Astrocyte (in vitro differentiated cells and primary cell): ENCODE measurements around the gene FRYL. TPM values are rescaled to one million over a fixed set of nuclear protein-coding genes. Genes with fewer than 3 reads are reported as not detected.

ENCODE experiments used
- DNase-seq: peaks from one replicate; pipeline ENCODE4 v3.0.0-alpha.2; 2010; ENCODE audit warnings: low read depth
- FAIRE-seq: peaks from 2 replicates; lab custom pipeline; 2011; peaks lifted over from hg19 to GRCh38; lab: Jason Lieb, UNC
- H2AFZ ChIP-seq: 2 replicates; pipeline ENCODE4 v1.6.0; 2012; ENCODE audit warnings: low read depth, low read length, inconsistent platforms
- H3K27ac ChIP-seq: 2 replicates; pipeline ENCODE4 v1.5.1; 2011; ENCODE audit warnings: low read depth, low read length, inconsistent platforms
- H3K27me3 ChIP-seq: 2 replicates; pipeline ENCODE4 v1.6.0; 2011; ENCODE audit warnings: low read length, inconsistent platforms; ENCODE audit not compliant: insufficient read depth
- H3K36me3 ChIP-seq: 2 replicates; pipeline ENCODE4 v1.5.1; 2011; ENCODE audit warnings: low read length, inconsistent platforms; ENCODE audit not compliant: insufficient read depth
- H3K4me1 ChIP-seq: 2 replicates; pipeline ENCODE4 v1.5.1; 2011; ENCODE audit warnings: low read length, inconsistent platforms; ENCODE audit not compliant: insufficient read depth
- H3K4me2 ChIP-seq: 2 replicates; pipeline ENCODE4 v1.6.0; 2012; ENCODE audit warnings: low read length, inconsistent platforms
- H3K4me3 ChIP-seq: 2 replicates; pipeline ENCODE4 v1.5.1; 2011; ENCODE audit warnings: low read depth, mild to moderate bottlenecking, low read length, inconsistent platforms; ENCODE audit not compliant: insufficient read depth
- H3K79me2 ChIP-seq: 2 replicates; pipeline ENCODE4 v1.6.0; 2012; ENCODE audit warnings: mild to moderate bottlenecking, low read length, inconsistent platforms; ENCODE audit not compliant: insufficient read depth
- H3K9ac ChIP-seq: 2 replicates; pipeline ENCODE4 v1.6.0; 2012; ENCODE audit warnings: mild to moderate bottlenecking, low read length, inconsistent platforms
- H3K9me3 ChIP-seq: 2 replicates; pipeline ENCODE4 v1.5.1; 2012; ENCODE audit warnings: low read depth, mild to moderate bottlenecking, low read length, inconsistent platforms; ENCODE audit not compliant: insufficient read depth
- H4K20me1 ChIP-seq: 2 replicates; pipeline ENCODE4 v1.6.0; 2012; ENCODE audit warnings: low read length, inconsistent platforms; ENCODE audit not compliant: insufficient read depth
- H3K27ac Mint-ChIP-seq: one replicate; pipeline ENCODE4 v1.8.0; 2021; ENCODE audit warnings: mild to moderate bottlenecking, mixed read lengths; ENCODE audit not compliant: unreplicated experiment
- H3K27me3 Mint-ChIP-seq: one replicate; pipeline ENCODE4 v1.8.0; 2021; ENCODE audit warnings: low read depth, mixed read lengths; ENCODE audit not compliant: unreplicated experiment
- H3K36me3 Mint-ChIP-seq: one replicate; pipeline ENCODE4 v1.8.0; 2021; ENCODE audit warnings: low read depth, mixed read lengths; ENCODE audit not compliant: unreplicated experiment
- H3K4me1 Mint-ChIP-seq: one replicate; pipeline ENCODE4 v1.8.0; 2021; ENCODE audit warnings: low read depth, mixed read lengths; ENCODE audit not compliant: unreplicated experiment
- H3K4me3 Mint-ChIP-seq: one replicate; pipeline ENCODE4 v1.8.0; 2021; ENCODE audit warnings: mild to moderate bottlenecking, moderate library complexity, mixed read lengths; ENCODE audit not compliant: unreplicated experiment
- H3K9me3 Mint-ChIP-seq: one replicate; pipeline ENCODE4 v1.8.0; 2021; ENCODE audit warnings: mild to moderate bottlenecking, mixed read lengths; ENCODE audit not compliant: unreplicated experiment
- CTCF ChIP-seq: IDR thresholded peaks from 2 replicates; pipeline ENCODE4 v1.5.1; 2011; ENCODE audit warnings: low read depth, mild to moderate bottlenecking, inconsistent platforms, low read length, moderate library complexity; ENCODE audit not compliant: insufficient read depth
- EZH2 ChIP-seq: IDR thresholded peaks from 2 replicates; pipeline ENCODE4 v1.6.1; 2012; ENCODE audit warnings: mild to moderate bottlenecking, low read length, inconsistent platforms; ENCODE audit not compliant: insufficient read depth
- total RNA-seq: library from RNA; stranded (reverse); gene quantifications from 2 replicates; pipeline ENCODE4 v1.2.1, GENCODE V29; 2021

FRYL gene
- total RNA-seq, 1 donor from 2014 or later: 70.0 TPM

- Histone ChIP-seq H3K9me3 (no peaks in the 10 kb centered on the region), H4K20me1 (no peaks in the 10 kb centered on the region), H3K79me2 (no peaks in the 10 kb centered on the region), H2AFZ (no peak overlapping the region), H3K36me3 (no peaks in the 10 kb centered on the region), H3K4me1 (no peaks in the 10 kb centered on the region), H3K9ac (no peak overlapping the region), H3K4me2 (no peak overlapping the region), H3K4me3 (no peak overlapping the region), H3K27ac (no peak overlapping the region), H3K27me3 (no peaks in the 10 kb centered on the region)
- no peaks in the 10 kb centered on the region for H3K36me3 Mint-ChIP-seq
- no peaks in the 10 kb centered on the region for H3K4me1 Mint-ChIP-seq
- TF ChIP-seq CTCF (no peak), EZH2 (no peak)
- H3K9me3 Mint-ChIP-seq: no peaks in the 10 kb centered on the region
- FAIRE-seq: no peak
- H3K27me3 Mint-ChIP-seq: no peaks in the 10 kb centered on the region
- DNase-seq: no peak
- H3K27ac Mint-ChIP-seq: no peak overlapping the region
- H3K4me3 Mint-ChIP-seq: no peak overlapping the region
Observed at GRCh38 chr4:48786549-48786948, 6.5 kb upstream of the FRYL start.

DNA sequence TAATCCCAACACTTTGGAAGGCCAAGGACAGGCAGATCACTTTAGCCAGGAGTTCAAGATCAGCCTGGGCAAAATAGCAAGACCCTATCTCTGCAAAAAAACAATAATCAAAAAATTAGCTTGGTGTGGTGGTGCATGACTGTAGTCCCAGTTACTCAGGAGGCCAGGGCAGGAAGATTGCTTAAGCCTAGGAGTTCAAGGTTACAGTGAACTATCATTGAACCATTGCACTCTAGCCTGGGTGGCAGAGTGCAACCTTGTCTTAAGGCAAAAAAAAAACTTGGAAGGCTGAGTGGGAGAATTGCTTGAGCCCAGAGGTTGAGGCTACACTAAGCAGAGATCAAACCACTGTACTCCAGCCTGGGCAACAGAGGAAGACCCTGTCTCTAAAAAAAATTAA, 5.2 kb upstream of the FRYL start:
- H3K9me3 Mint-ChIP-seq: no peaks in the 10 kb centered on the region
- no peaks in the 10 kb centered on the region for H3K36me3 Mint-ChIP-seq
- H3K27me3 Mint-ChIP-seq: no peaks in the 10 kb centered on the region
- no peak overlapping the region for H3K27ac ChIP-seq
- H3K4me1 Mint-ChIP-seq: peaks cover under 1% of the 10 kb centered on the region
- H3K9me3 ChIP-seq: no peaks in the 10 kb centered on the region
- no peak for FAIRE-seq
- H3K4me3 Mint-ChIP-seq: no peak overlapping the region
- H2AFZ ChIP-seq: no peak overlapping the region
- TF ChIP-seq CTCF (no peak), EZH2 (no peak)
- DNase-seq: no peak
- no peak overlapping the region for H3K4me3 ChIP-seq
- no peaks in the 10 kb centered on the region for H3K79me2 ChIP-seq
- no peak overlapping the region for H3K9ac ChIP-seq
- H3K27ac Mint-ChIP-seq: no peak overlapping the region
- H3K4me2 ChIP-seq: no peak overlapping the region
- H4K20me1 ChIP-seq: no peaks in the 10 kb centered on the region
- H3K4me1 ChIP-seq: peaks cover 3% of the 10 kb centered on the region
- H3K27me3 ChIP-seq: no peaks in the 10 kb centered on the region
- H3K36me3 ChIP-seq: no peaks in the 10 kb centered on the region

- no peaks in the 10 kb centered on the region for H3K9me3 Mint-ChIP-seq
- Histone ChIP-seq H3K36me3 (no peaks in the 10 kb centered on the region), H3K4me3 (no peak overlapping the region), H3K79me2 (peaks cover 25% of the 10 kb centered on the region), H3K27ac (no peak overlapping the region), H2AFZ (no peak overlapping the region), H4K20me1 (peaks cover 21% of the 10 kb centered on the region), H3K4me2 (no peak overlapping the region), H3K27me3 (no peaks in the 10 kb centered on the region), H3K4me1 (peaks cover 14% of the 10 kb centered on the region), H3K9me3 (no peaks in the 10 kb centered on the region), H3K9ac (no peak overlapping the region)
- H3K4me1 Mint-ChIP-seq: peaks cover 10% of the 10 kb centered on the region
- no peak overlapping the region for H3K4me3 Mint-ChIP-seq
- DNase-seq (no peak), FAIRE-seq (no peak)
- no peak for TF ChIP-seq CTCF
- no peak for TF ChIP-seq EZH2
- H3K36me3 Mint-ChIP-seq: no peaks in the 10 kb centered on the region
- no peak overlapping the region for H3K27ac Mint-ChIP-seq
- H3K27me3 Mint-ChIP-seq: no peaks in the 10 kb centered on the region
Observed at GRCh38 chr4:48781968-48782367, 1.9 kb upstream of the FRYL start.
